GM10266 (cell line): ENCODE results near the gene WDR27.

Experiments used
- DNase-seq: peaks from one replicate; pipeline ENCODE4 v3.0.0; 2012; ENCODE audit errors: extremely low spot score
- CTCF ChIP-seq: IDR thresholded peaks from 2 replicates; pipeline ENCODE4 v1.5.1; 2012; ENCODE audit warnings: mild to moderate bottlenecking, low read depth; ENCODE audit not compliant: control insufficient read depth, insufficient read depth; ENCODE audit errors: missing control alignments

Gene WDR27

GRCh38 chr6:169425628-169426370 is 276.0 kb downstream of the WDR27 start:
- TF ChIP-seq CTCF = no peak
- DNase-seq = no peak

- no peak for DNase-seq
- no peak for TF ChIP-seq CTCF
These were observed 277.0 kb downstream of the WDR27 start for GRCh38 chr6:169424821-169425240.

GRCh38 chr6:169424149-169424804 is 277.6 kb downstream of the WDR27 start:
- TF ChIP-seq CTCF = no peak
- no peak for DNase-seq

- no peak for DNase-seq
- TF ChIP-seq CTCF = no peak
These were observed 280.1 kb downstream of the WDR27 start for GRCh38 chr6:169421586-169422264.

GRCh38 chr6:169420912-169421543 is 280.8 kb downstream of the WDR27 start:
- no peak for DNase-seq
- TF ChIP-seq CTCF = no peak

- no peak for DNase-seq
These were observed 284.7 kb downstream of the WDR27 start for GRCh38 chr6:169417101-169417500.

More at GRCh38 chr6:169417101-169417500, 284.7 kb downstream of the WDR27 start:
- no peak for TF ChIP-seq CTCF
